Measurements from ENCODE around the gene SH2D6. TPM values are rescaled to one million over a fixed set of nuclear protein-coding genes. Genes with fewer than 3 reads are reported as not detected.

The SH2D6 gene
- total RNA-seq = 0.23 TPM

GRCh38 chr2:85418132-85419008, at the start of gene SH2D6:
TSS of gene SH2D6 (plus strand) at chr2:85418714. CDS start at chr2:85429466, 10,752 bp downstream.

DNA sequence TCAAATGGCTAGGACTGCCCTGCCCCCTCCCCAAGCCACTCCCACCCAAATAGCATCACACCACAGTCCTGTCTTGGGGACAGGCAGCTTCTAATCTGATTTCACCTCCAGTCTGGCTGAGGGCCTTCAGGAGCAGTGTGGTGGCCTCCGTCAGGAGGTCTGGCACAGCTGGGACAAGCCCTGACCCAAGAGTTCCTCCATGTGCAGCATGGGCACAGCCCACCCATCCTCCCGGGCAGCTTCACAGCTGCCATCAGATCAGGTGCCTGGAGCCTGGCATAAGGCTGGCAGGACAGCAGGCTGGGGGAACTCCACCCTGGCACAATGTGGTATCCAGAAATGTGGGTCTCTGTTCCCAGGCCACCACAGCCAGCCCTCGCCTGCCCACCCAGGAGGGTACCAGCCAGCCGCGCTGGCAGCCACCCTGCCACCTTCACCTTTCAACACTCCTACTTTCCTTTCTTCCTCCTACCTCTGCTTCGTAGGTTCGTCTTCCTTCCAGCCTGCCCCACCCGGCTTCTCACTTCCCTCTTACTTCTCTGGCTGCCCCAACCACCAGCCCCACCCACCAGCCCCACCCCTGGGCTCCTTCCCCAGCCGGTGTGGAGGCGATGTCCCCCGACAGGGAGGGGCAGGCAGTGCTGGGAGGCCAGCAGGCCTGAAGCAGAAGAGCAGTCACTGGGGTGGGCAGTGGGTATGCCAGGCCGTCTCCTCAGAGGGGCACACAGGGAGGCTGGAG, 8.5 kb upstream of the SH2D6 start, which contains the start of gene CAPG:
CAPG (minus strand) TSS at position 522 of the 739 bp plus-strand sequence. CDS start 8,221 bp downstream, outside the sequence.

Small RNAs within 50 kb of the gene (small RNA-seq; reads per million reads assigned to genes)
- gene AC062037.2 (not detected), gene RF00019 (not detected), gene RN7SL251P (not detected)

Other genes with a start within 250 kb of the SH2D6 start
- 54.0 TPM for gene TGOLN2, start 90.7 kb upstream of the SH2D6 start, total RNA-seq
- gene RETSAT, start 64.2 kb upstream of the SH2D6 start, total RNA-seq = 16.4 TPM
- gene ELMOD3, start 63.9 kb upstream of the SH2D6 start, total RNA-seq = 15.0 TPM
- gene CAPG, start 8.3 kb upstream of the SH2D6 start, total RNA-seq = 9.0 TPM
- gene MAT2A, start 120.5 kb downstream of the SH2D6 start, total RNA-seq = 95.0 TPM
- gene GGCX, start 142.8 kb downstream of the SH2D6 start, total RNA-seq = 28.8 TPM
- gene VAMP8, start 158.9 kb downstream of the SH2D6 start, total RNA-seq = 3.0 TPM
- 5.1 TPM for gene VAMP5, start 165.7 kb downstream of the SH2D6 start, total RNA-seq
- gene RNF181, start 177.0 kb downstream of the SH2D6 start, total RNA-seq = 65.7 TPM
- gene TMEM150A, start 184.0 kb downstream of the SH2D6 start, total RNA-seq = 2.5 TPM
- 29.1 TPM for gene C2orf68, start 193.4 kb downstream of the SH2D6 start, total RNA-seq
- gene USP39, start 197.5 kb downstream of the SH2D6 start, total RNA-seq = 38.5 TPM
- gene SFTPB, start 249.5 kb downstream of the SH2D6 start, total RNA-seq = not detected

Measured in diencephalon (tissue), 1 donor.